Measurements from ENCODE around the gene NFKBIE.

DNA sequence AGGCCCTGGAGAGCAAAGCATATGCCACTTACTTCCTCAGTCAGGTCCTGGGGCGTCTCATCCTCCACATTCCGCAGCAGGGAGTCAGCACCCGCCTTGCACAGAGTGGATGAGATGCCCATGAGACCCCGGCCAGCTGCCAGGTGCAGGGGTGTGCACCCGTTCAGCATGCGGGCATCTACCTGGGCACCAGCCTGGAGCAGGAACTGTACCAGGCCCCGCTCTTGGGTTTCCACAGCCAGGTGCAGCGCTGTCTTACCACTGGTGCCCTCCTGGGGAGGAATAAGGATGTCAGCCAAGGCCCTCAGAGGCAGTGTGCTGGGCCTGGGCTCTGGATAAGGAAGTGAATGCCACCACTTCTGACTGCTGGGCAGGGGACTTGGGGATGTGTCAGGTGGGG lies 5.3 kb downstream of the NFKBIE start:
- no peak for TF ChIP-seq CTCF (IDR thresholded peaks at IDR 0.05)
- no peak for TF ChIP-seq SIN3A (IDR thresholded peaks at IDR 0.05; ENCODE audit: borderline replicate concordance, insufficient read depth, low read depth, low read length)

Measured in Panc1 (cell line).